H9 (cell line): ENCODE results near the gene PGA3. TPM values are rescaled to one million over a fixed set of nuclear protein-coding genes. Genes with fewer than 3 reads are reported as not detected.
"Not testable (repeated sequence)": the region's sequence is repeated elsewhere in the genome, so short reads cannot be mapped to it uniquely, and the experiment has no call there.

ENCODE experiments used
- DNase-seq: peaks from one replicate; pipeline ENCODE4 v3.0.0-alpha.2; 2017
- H2AFZ ChIP-seq: one replicate; pipeline ENCODE4 v1.6.1; 2013; ENCODE audit warnings: mild to moderate bottlenecking, low read length, control low read depth, moderate library complexity
- H2AK5ac ChIP-seq: 2 replicates; pipeline ENCODE4 v1.6.1; 2013; ENCODE audit warnings: low read length, control low read depth, mixed read lengths; ENCODE audit not compliant: insufficient read length
- H2BK120ac ChIP-seq: one replicate; pipeline ENCODE4 v1.6.1; 2013; ENCODE audit warnings: low read depth, mild to moderate bottlenecking, low read length, control low read depth, inconsistent platforms; ENCODE audit not compliant: poor library complexity, severe bottlenecking
- H2BK12ac ChIP-seq: 2 replicates; pipeline ENCODE4 v1.6.1; 2013; ENCODE audit warnings: low read length, control low read depth, mixed read lengths, low read depth; ENCODE audit not compliant: insufficient read length
- H2BK15ac ChIP-seq: 2 replicates; pipeline ENCODE4 v1.6.1; 2013; ENCODE audit warnings: low read depth, low read length, control low read depth
- H2BK20ac ChIP-seq: one replicate; pipeline ENCODE4 v1.6.1; 2013; ENCODE audit warnings: low read depth, mild to moderate bottlenecking, low read length, control low read depth, inconsistent platforms; ENCODE audit not compliant: poor library complexity, severe bottlenecking
- H2BK5ac ChIP-seq: 2 replicates; pipeline ENCODE4 v1.6.1; 2013; ENCODE audit warnings: low read length, control low read depth, mixed read lengths; ENCODE audit not compliant: insufficient read length
- H3K14ac ChIP-seq: 2 replicates; pipeline ENCODE4 v1.6.1; 2013; ENCODE audit warnings: low read length, control low read depth; ENCODE audit not compliant: insufficient read depth
- H3K18ac ChIP-seq: 2 replicates; pipeline ENCODE4 v1.6.1; 2013; ENCODE audit warnings: low read depth, mild to moderate bottlenecking, mixed read lengths, low read length, control low read depth; ENCODE audit not compliant: insufficient read length
- H3K23ac ChIP-seq: 2 replicates; pipeline ENCODE4 v1.6.1; 2013; ENCODE audit warnings: low read length, control low read depth, mixed read lengths, low read depth; ENCODE audit not compliant: insufficient read length
- H3K23me2 ChIP-seq: 2 replicates; pipeline ENCODE4 v1.6.1; 2013; ENCODE audit warnings: low read depth, mild to moderate bottlenecking, mixed read lengths, low read length, control low read depth; ENCODE audit not compliant: insufficient read length, poor library complexity, severe bottlenecking
- H3K27ac ChIP-seq: 2 replicates; pipeline ENCODE4 v1.5.1; 2013; ENCODE audit warnings: low read length, control low read depth, mixed read lengths, low read depth; ENCODE audit not compliant: insufficient read length
- H3K27me3 ChIP-seq: 2 replicates; pipeline ENCODE4 v1.6.1; 2013; ENCODE audit warnings: low read length, control low read depth, inconsistent platforms; ENCODE audit not compliant: insufficient read depth
- H3K4ac ChIP-seq: 2 replicates; pipeline ENCODE4 v1.6.1; 2013; ENCODE audit warnings: low read depth, mild to moderate bottlenecking, control low read depth, inconsistent platforms, low read length, moderate library complexity
- H3K4me1 ChIP-seq: 2 replicates; pipeline ENCODE4 v1.6.1; 2013; ENCODE audit warnings: low read length, control low read depth, inconsistent platforms; ENCODE audit not compliant: insufficient read depth
- H3K4me2 ChIP-seq: 2 replicates; pipeline ENCODE4 v1.6.1; 2013; ENCODE audit warnings: low read length, control low read depth, mixed read lengths; ENCODE audit not compliant: insufficient read length, insufficient read depth
- H3K56ac ChIP-seq: 2 replicates; pipeline ENCODE4 v1.6.1; 2013; ENCODE audit warnings: low read depth, mild to moderate bottlenecking, mixed read lengths, low read length, control low read depth; ENCODE audit not compliant: insufficient read length
- H3K79me1 ChIP-seq: 2 replicates; pipeline ENCODE4 v1.6.1; 2013; ENCODE audit warnings: low read depth, mild to moderate bottlenecking, moderate library complexity, low read length, control low read depth, inconsistent platforms; ENCODE audit not compliant: insufficient read depth, poor library complexity, severe bottlenecking
- H3K79me2 ChIP-seq: 2 replicates; pipeline ENCODE4 v1.6.1; 2013; ENCODE audit warnings: low read length, control low read depth, inconsistent platforms; ENCODE audit not compliant: insufficient read depth
- H3K9ac ChIP-seq: 2 replicates; pipeline ENCODE4 v1.6.1; 2013; ENCODE audit warnings: low read length, control low read depth, mixed read lengths; ENCODE audit not compliant: insufficient read length; ENCODE audit errors: extremely low read depth
- H3K9me3 ChIP-seq: one replicate; pipeline ENCODE4 v1.6.1; 2013; ENCODE audit warnings: low read depth, low read length, inconsistent platforms; ENCODE audit not compliant: control insufficient read depth
- H3T11ph ChIP-seq: one replicate; pipeline ENCODE4 v1.6.1; 2013; ENCODE audit warnings: mild to moderate bottlenecking, low read length, control low read depth, inconsistent platforms
- H4K20me1 ChIP-seq: one replicate; pipeline ENCODE4 v1.6.1; 2013; ENCODE audit not compliant: control insufficient read depth, insufficient read length, insufficient read depth
- H4K5ac ChIP-seq: 2 replicates; pipeline ENCODE4 v1.6.1; 2013; ENCODE audit warnings: low read depth, mild to moderate bottlenecking, mixed read lengths, low read length, control low read depth; ENCODE audit not compliant: insufficient read length
- H4K8ac ChIP-seq: replicated peaks from 2 replicates; pipeline ENCODE4 v1.6.1; 2013; ENCODE audit warnings: low read length, control low read depth, mixed read lengths, low read depth; ENCODE audit not compliant: insufficient read length
- H4K91ac ChIP-seq: 2 replicates; pipeline ENCODE4 v1.6.1; 2013; ENCODE audit warnings: low read depth, mild to moderate bottlenecking, moderate library complexity, mixed read lengths, low read length, control low read depth; ENCODE audit not compliant: insufficient read length
- H3K27ac Mint-ChIP-seq, 3 experiments: 2 replicates in 2 of 3; 3 replicates in 1 of 3; pipeline ENCODE4 v1.8.0; 2020 to 2021; ENCODE audit warnings: mixed read lengths in 3 of 3, mild to moderate bottlenecking in 1 of 3, moderate library complexity in 1 of 3
- H3K27me3 Mint-ChIP-seq: 2 replicates; pipeline ENCODE4 v1.8.0; 2021; ENCODE audit warnings: low read depth, mild to moderate bottlenecking, moderate library complexity, mixed read lengths
- H3K36me3 Mint-ChIP-seq, 3 experiments: 2 replicates in 2 of 3; 3 replicates in 1 of 3; pipeline ENCODE4 v1.8.0; 2020 to 2021; ENCODE audit warnings: low read depth in 3 of 3, mixed read lengths in 3 of 3; ENCODE audit not compliant: insufficient read depth in 1 of 3
- H3K4me1 Mint-ChIP-seq, 2 experiments: 2 replicates each; pipeline ENCODE4 v1.8.0; 2020; ENCODE audit warnings: mixed read lengths in 2 of 2
- H3K4me3 Mint-ChIP-seq, 2 experiments: 2 replicates in 1 of 2; 3 replicates in 1 of 2; pipeline ENCODE4 v1.8.0; 2020 to 2021; ENCODE audit warnings: mild to moderate bottlenecking in 2 of 2, mixed read lengths in 2 of 2, moderate library complexity in 1 of 2
- H3K9me3 Mint-ChIP-seq, 2 experiments: 2 replicates in 1 of 2; 3 replicates in 1 of 2; pipeline ENCODE4 v1.8.0; 2020; ENCODE audit warnings: mild to moderate bottlenecking in 2 of 2, mixed read lengths in 2 of 2, moderate library complexity in 1 of 2
- WGBS: extraction: QIAGEN DNeasy Blood & Tissue Kit; methylation state at CpG from one replicate; pipeline ENCODE4 v1.1.7; 2013; ENCODE audit warnings: missing lambda C conversion rate, low lambda C conversion rate, mixed read lengths; ENCODE audit not compliant: insufficient read length; ENCODE audit errors: extremely low coverage; 5-methylcytosine and 5-hydroxymethylcytosine counted together
- total RNA-seq: library from RNA; stranded (reverse); gene quantifications from 2 replicates; pipeline ENCODE4 v1.2.1, GENCODE V29; 2021

The PGA3 gene
- total RNA-seq, 1 experiment from 2014 or later = not detected

- no CpG with 5 or more reads among the region's 31 CpGs for WGBS
Observed at GRCh38 chr11:61166331-61166730, 37.0 kb upstream of the PGA3 start.

More at GRCh38 chr11:61166331-61166730, 37.0 kb upstream of the PGA3 start:
- H2BK12ac ChIP-seq, H2BK15ac ChIP-seq, H4K20me1 ChIP-seq, H3K23me2 ChIP-seq, H3K27me3 Mint-ChIP-seq, H3K4me3 Mint-ChIP-seq, H3K9ac ChIP-seq, H3K79me1 ChIP-seq, H4K8ac ChIP-seq, H2AK5ac ChIP-seq, H3K4me2 ChIP-seq, H3K23ac ChIP-seq, H3K27ac ChIP-seq, H3K79me2 ChIP-seq, H2BK120ac ChIP-seq, H4K5ac ChIP-seq, H3K27me3 ChIP-seq, H3K4me1 ChIP-seq, H3K4ac ChIP-seq, H3K27ac Mint-ChIP-seq, H4K91ac ChIP-seq, H3K14ac ChIP-seq, H3K9me3 ChIP-seq, H3K18ac ChIP-seq, H2BK5ac ChIP-seq, H3K9me3 Mint-ChIP-seq, H2BK20ac ChIP-seq, DNase-seq, H2AFZ ChIP-seq, H3K56ac ChIP-seq, H3T11ph ChIP-seq, H3K36me3 Mint-ChIP-seq: not testable (repeated sequence)
- peaks cover 8 to 18% of the 10 kb centered on the region in 2 experiments for H3K4me1 Mint-ChIP-seq
